Aorta (tissue), 5 donors: Measurements from ENCODE around the gene P4HA2. TPM values are rescaled to one million over a fixed set of nuclear protein-coding genes. Genes with fewer than 3 reads are reported as not detected.

ENCODE experiments used
- ATAC-seq: fragments of 200-7000 bp; cut with Tn5 transposase; one replicate; pipeline ENCODE4 v1.9.1; 2022; ENCODE audit warnings: moderate library complexity; ENCODE audit not compliant: low FRiP score
- DNase-seq, 2 donors: peaks; one replicate each; pipeline ENCODE4 v3.0.0-alpha.2; 2020
- H3K27ac ChIP-seq, 2 donors: one replicate each; pipeline ENCODE4 v1.5.1; 2013; ENCODE audit warnings: low read length in 2 of 2, mild to moderate bottlenecking in 2 of 2, moderate library complexity in 2 of 2, control low read depth in 1 of 2, inconsistent platforms in 1 of 2, low read depth in 1 of 2
- H3K27me3 ChIP-seq, 2 donors: one replicate each; pipeline ENCODE4 v1.6.1; 2013; ENCODE audit warnings: control low read depth in 1 of 2, low read length in 1 of 2, mild to moderate bottlenecking in 1 of 2, moderate library complexity in 1 of 2; ENCODE audit not compliant: insufficient read depth in 2 of 2, control insufficient read depth in 1 of 2
- H3K36me3 ChIP-seq, 2 donors: one replicate each; pipeline ENCODE4 v1.6.1; 2013; ENCODE audit warnings: control low read depth in 1 of 2, low read length in 1 of 2, mild to moderate bottlenecking in 1 of 2; ENCODE audit not compliant: insufficient read depth in 2 of 2, control insufficient read depth in 1 of 2
- H3K4me1 ChIP-seq, 2 donors: one replicate each; pipeline ENCODE4 v1.6.1; 2013; ENCODE audit warnings: low read length in 2 of 2, control low read depth in 1 of 2, mild to moderate bottlenecking in 1 of 2, moderate library complexity in 1 of 2; ENCODE audit not compliant: insufficient read depth in 2 of 2, control insufficient read depth in 1 of 2
- H3K4me3 ChIP-seq, 2 donors: one replicate each; pipeline ENCODE4 v1.5.1; 2013; ENCODE audit warnings: low read length in 2 of 2, control low read depth in 1 of 2, mild to moderate bottlenecking in 1 of 2
- H3K9me3 ChIP-seq: one replicate; pipeline ENCODE4 v1.6.1; 2013; ENCODE audit warnings: mild to moderate bottlenecking, low read length; ENCODE audit not compliant: control insufficient read depth
- WGBS, 2 donors: extraction: QIAGEN DNeasy Blood & Tissue Kit; methylation state at CpG; one replicate each; pipeline ENCODE4 v1.1.7; 2013; 5-methylcytosine and 5-hydroxymethylcytosine counted together
- intact Hi-C, 2 donors: fragments of 100-400 bp; cut with DNase I; formaldehyde crosslinking; loops; one replicate each; pipeline versions ENCODE4 v1.14.2 to v1.15.0; 2022
- long read RNA-seq, 2 donors: library from polyadenylated mRNA; unstranded; transcript quantifications; one replicate each; pipeline ENCODE4 v2.0.0, GENCODE V29; 2020 to 2021
- polyA plus RNA-seq, 2 donors: library from polyadenylated mRNA; stranded (reverse); fragments of 200-250 nt; gene quantifications; one replicate each; pipeline ENCODE4 v1.2.3, GENCODE V29; 2013
- total RNA-seq, 2 donors: library from RNA; stranded (reverse); fragmentation: NEBNext Ultra II Directional; extraction: Animal tissue kit (Norgen Biotek cat#: 25700); gene quantifications; one replicate each; pipeline ENCODE4 v1.2.1, GENCODE V29; 2021
- donor health status: healthy with polysubstance abuse.
- donor health status: Bipolar disorder and iron deficiency.
- donor health status: DM: no; HTN: no; CAD: no.
- donor health status: DM: no; HTN: no; CAD: no.
- donor health status: DM: yes; HTN: yes; CAD: no.

The P4HA2 gene
- 10 to 100 TPM; 39.8 to 68.1 TPM for total RNA-seq
- 10 to 100 TPM; 19.2 to 29.5 TPM for polyA plus RNA-seq
- long read RNA-seq, donor 1, transcript P4HA2-202 (15 exons, 2,313 nt) = major isoform, 162 of 352 reads
- long read RNA-seq, donor 1, transcript P4HA2-201 (16 exons, 2,230 nt) = minor isoform, 14 of 352 reads
- long read RNA-seq, donor 1, transcript P4HA2-203 (16 exons, 2,223 nt) = minor isoform, 11 of 352 reads
- long read RNA-seq, donor 1, partial matches to known transcripts = 24 of 352 reads
- long read RNA-seq, donor 1, other reads (novel, unspliced or antisense) = 137 of 352 reads
- long read RNA-seq, donor 2, transcript P4HA2-203 (16 exons, 2,223 nt) = minor isoform, 5 of 63 reads
- long read RNA-seq, donor 2, transcript P4HA2-202 (15 exons, 2,313 nt) = major isoform, 18 of 63 reads
- long read RNA-seq, donor 2, partial matches to known transcripts = 7 of 63 reads
- long read RNA-seq, donor 2, other reads (novel, unspliced or antisense) = 28 of 63 reads

- H3K27me3 ChIP-seq = no peaks in the 10 kb centered on the region
- peak within 1 kb of the TSS in 1 of 2 donors; percentile 46 for H3K27ac ChIP-seq
- intact Hi-C loops = no loop called here
- DNase-seq = peak; percentile 88 to 95
- no peaks in the 10 kb centered on the region for H3K36me3 ChIP-seq
- ATAC-seq = peak; percentile 88
- peaks cover 2 to 7% of the 10 kb centered on the region in 2 donors for H3K4me1 ChIP-seq
- H3K4me3 ChIP-seq = peak within 1 kb of the TSS; percentile 58 to 80
- H3K9me3 ChIP-seq = no peaks in the 10 kb centered on the region
- WGBS, 2 donors = 1% methylated on average over 78 to 92 of the region's 92 CpGs
Observed at GRCh38 chr5:132227485-132228240, at the start of gene P4HA2. P4HA2 (minus strand) TSS chr5:132227853; CDS start chr5:132218626, 9,227 bp downstream.

GRCh38 chr5:132277256-132277655 lies 49.6 kb upstream of the P4HA2 start:
- DNase-seq = no peak
- WGBS, 2 donors = 84 to 87% methylated on average over 6 of the region's 6 CpGs
- H3K9me3 ChIP-seq = no peaks in the 10 kb centered on the region
- H3K4me1 ChIP-seq = no peaks in the 10 kb centered on the region
- intact Hi-C loops = no loop called here
- H3K4me3 ChIP-seq = no peak overlapping the region
- no peaks in the 10 kb centered on the region for H3K27me3 ChIP-seq
- no peak for ATAC-seq
- H3K36me3 ChIP-seq = no peaks in the 10 kb centered on the region
- H3K27ac ChIP-seq = no peak overlapping the region

GRCh38 chr5:132275367-132276220 lies 47.9 kb upstream of the P4HA2 start:
- Histone ChIP-seq H3K4me3 (no peak overlapping the region), H3K27ac (no peak overlapping the region), H3K36me3 (no peaks in the 10 kb centered on the region), H3K9me3 (no peaks in the 10 kb centered on the region), H3K4me1 (no peaks in the 10 kb centered on the region), H3K27me3 (no peaks in the 10 kb centered on the region)
- ATAC-seq (no peak), DNase-seq (peak in 1 of 2 donors; percentile 40)
- intact Hi-C loops = no loop called here
- 85 to 86% methylated on average over 5 of the region's 5 CpGs for WGBS, 2 donors

GRCh38 chr5:132274050-132274792 lies 46.6 kb upstream of the P4HA2 start:
- no peak for ATAC-seq
- Histone ChIP-seq H3K36me3 (no peaks in the 10 kb centered on the region), H3K4me3 (no peak overlapping the region), H3K4me1 (no peaks in the 10 kb centered on the region), H3K9me3 (no peaks in the 10 kb centered on the region), H3K27ac (no peak overlapping the region), H3K27me3 (no peaks in the 10 kb centered on the region)
- 92 to 94% methylated on average over 13 to 14 of the region's 14 CpGs for WGBS, 2 donors
- peak in 1 of 2 donors; percentile 45 for DNase-seq
- intact Hi-C loops = loop anchor here in 1 of 2 donors (5.0 kb wide), 1 partner anchor 93 kb away; the partner anchor contains the start of gene SLC22A5

- Histone ChIP-seq H3K4me1 (no peaks in the 10 kb centered on the region), H3K9me3 (no peaks in the 10 kb centered on the region), H3K27ac (no peak overlapping the region), H3K4me3 (no peak overlapping the region), H3K27me3 (no peaks in the 10 kb centered on the region), H3K36me3 (no peaks in the 10 kb centered on the region)
- no peak for ATAC-seq
- WGBS, 2 donors = 89% methylated on average over 2 of the region's 2 CpGs
- intact Hi-C loops = loop anchor here in 1 of 2 donors (5.0 kb wide), 1 partner anchor 94 kb away; the partner anchor contains the start of gene SLC22A5
- no peak for DNase-seq
Observed at GRCh38 chr5:132273631-132274030, 46.0 kb upstream of the P4HA2 start.

GRCh38 chr5:132272311-132273210 lies 44.9 kb upstream of the P4HA2 start:
- peak; percentile 66 to 89 for DNase-seq

More at GRCh38 chr5:132272311-132273210, 44.9 kb upstream of the P4HA2 start:
- no peaks in the 10 kb centered on the region for H3K36me3 ChIP-seq
- no peaks in the 10 kb centered on the region for H3K4me1 ChIP-seq
- H3K9me3 ChIP-seq = no peaks in the 10 kb centered on the region
- 52 to 56% methylated on average over 35 to 37 of the region's 37 CpGs for WGBS, 2 donors
- no peak overlapping the region for H3K4me3 ChIP-seq
- ATAC-seq = peak; percentile 63
- H3K27me3 ChIP-seq = no peaks in the 10 kb centered on the region
- intact Hi-C loops = loop anchor here in 1 of 2 donors (5.0 kb wide), 1 partner anchor 95 kb away; the partner anchor contains the start of gene SLC22A5
- H3K27ac ChIP-seq = no peak overlapping the region
